NCI-H69 (cell line): Measurements from ENCODE around the gene KRTAP7-1.

Source experiments
- DNase-seq: peaks from one replicate; lab custom pipeline; 2025; lab: John Stamatoyannopoulos, UW

The KRTAP7-1 gene, protein sequence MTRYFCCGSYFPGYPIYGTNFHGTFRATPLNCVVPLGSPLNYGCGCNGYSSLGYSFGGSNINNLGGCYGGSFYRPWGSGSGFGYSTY

DNA sequence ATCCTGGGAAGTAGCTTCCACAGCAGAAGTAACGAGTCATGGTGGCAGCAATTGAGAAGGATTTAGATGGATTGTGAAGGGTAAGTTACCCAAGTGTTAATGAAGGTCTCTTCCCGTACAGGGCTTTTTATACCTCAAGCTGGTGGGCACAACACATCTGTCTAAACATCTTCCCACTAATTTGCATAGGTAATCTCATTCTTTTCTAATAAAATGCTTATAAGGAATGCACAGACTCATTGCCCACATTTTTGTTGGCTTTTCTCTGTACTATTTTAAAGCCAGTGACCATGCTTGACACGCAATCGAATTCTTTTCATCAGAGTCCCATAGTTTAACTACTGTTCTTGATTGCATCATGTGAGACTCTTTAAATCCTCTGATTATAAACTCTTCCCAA, at the start of gene KRTAP7-1:
KRTAP7-1 (minus strand) TSS at position 101 of the 400 bp plus-strand sequence; CDS start at position 40, 61 bp downstream.
- no peak for DNase-seq

DNA sequence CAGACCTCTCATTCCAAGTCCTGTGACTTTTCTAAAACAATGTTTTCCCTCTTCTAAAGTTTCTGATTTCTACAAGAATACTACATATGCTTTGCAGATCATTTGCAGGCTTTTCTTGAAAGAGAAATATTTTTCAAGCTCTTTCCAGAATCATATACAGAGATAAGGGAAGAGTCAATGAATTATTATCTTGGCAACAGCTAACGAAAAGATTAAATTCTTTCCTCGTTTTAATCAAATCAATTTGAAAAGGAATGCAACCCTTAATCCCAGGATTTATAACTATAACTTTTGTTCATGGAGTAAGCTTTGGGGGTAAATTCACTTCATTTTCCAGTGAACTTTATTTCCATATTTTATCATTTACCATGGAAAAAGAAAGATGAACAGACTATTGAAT, 45.0 kb upstream of the KRTAP7-1 start:
- no peak for DNase-seq

DNA sequence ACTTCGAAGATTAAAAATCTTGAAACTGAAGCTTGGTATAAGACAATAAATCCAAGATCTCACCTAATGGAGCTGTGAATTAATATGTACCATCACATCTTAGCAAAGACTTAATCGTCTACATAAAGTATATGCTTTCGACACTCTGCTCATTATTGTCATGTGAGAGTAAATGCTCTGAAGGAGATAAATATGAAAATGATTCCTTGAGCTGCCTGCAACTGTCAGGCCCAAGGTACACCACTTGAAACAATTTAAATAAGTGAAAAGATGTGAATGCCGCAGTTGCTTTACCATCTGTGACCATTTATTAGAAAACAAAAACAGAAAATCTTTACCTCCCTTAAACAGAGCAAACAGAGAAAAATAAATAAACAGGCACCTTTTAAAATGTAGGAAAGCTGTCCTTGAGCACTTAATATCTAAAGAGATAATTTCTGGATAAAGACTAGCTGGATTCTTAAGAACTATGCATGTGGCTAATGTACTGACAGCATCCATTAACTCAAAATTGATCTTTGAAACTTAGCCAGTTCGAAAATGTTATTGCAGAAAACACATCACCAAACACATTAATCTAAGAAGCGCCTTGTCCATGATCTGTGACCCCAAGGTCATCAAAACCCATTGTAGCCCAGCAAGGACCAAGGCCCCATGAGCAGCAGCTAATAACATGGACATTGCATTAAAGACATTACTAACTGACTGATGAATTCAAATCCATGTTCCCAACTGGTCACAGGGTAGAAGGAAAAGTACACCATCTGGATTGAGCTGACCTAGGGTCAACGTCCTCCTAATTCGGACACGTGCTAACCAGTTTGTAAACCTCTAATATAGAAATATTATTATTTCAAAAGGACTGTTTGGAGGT, 18.3 kb upstream of the KRTAP7-1 start:
- DNase-seq = no peak

DNA sequence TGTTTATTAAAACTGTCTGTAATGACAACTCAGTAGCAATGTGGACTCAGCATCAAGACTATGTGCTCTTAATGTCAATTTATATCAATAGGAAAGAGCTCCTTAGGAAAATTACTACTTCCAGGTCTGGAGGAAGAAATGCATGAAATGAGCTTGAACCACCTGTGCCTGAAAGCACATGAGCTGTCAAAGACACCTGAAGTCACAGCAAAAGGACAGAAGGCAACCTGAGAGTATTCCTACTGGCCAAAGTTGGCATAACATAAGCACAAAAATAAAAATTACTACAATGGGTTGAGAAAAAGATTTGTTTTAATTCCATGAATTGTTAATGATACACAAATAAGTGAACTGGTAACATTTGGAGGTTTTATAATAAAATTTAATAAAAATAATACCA, 13.4 kb upstream of the KRTAP7-1 start:
- DNase-seq = no peak

DNA sequence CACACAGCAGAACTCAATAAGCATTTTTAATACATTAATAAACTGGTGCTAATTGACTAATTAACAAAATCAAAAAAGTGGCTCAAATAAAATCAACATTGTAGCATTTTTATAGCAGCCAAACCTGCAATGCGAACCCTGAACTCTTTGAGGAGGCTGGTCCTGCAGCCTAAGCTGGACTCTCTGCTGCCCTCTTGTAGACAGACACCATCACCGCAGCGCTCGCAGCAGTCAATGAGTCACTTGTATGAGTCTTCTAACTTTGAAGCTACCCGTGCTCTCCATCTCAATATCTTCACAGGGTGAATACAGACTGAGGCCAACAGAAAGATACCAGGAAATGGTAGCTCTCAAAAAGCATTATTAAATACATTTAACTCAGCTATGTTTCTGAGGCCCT, 9.7 kb upstream of the KRTAP7-1 start:
- DNase-seq = peak; percentile 54

DNA sequence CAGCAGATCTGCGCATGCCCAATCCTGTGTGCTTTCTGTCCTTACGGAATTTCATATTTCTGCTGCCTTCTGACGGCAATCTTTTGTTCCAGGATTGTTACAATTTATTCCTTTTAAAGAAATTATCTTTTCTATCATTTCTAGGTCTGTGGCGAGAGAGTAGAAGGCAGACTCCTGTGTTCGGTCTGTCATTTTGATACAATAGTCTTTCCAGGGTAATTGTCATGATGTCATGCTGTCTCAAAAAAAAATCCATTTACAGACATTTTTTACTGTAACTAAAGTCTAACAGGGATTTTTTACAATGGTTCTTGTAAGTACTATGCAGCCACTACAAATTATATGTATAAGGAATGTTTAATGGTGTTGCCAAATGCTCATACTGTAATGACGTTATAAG, 9.0 kb upstream of the KRTAP7-1 start:
- DNase-seq = no peak

DNA sequence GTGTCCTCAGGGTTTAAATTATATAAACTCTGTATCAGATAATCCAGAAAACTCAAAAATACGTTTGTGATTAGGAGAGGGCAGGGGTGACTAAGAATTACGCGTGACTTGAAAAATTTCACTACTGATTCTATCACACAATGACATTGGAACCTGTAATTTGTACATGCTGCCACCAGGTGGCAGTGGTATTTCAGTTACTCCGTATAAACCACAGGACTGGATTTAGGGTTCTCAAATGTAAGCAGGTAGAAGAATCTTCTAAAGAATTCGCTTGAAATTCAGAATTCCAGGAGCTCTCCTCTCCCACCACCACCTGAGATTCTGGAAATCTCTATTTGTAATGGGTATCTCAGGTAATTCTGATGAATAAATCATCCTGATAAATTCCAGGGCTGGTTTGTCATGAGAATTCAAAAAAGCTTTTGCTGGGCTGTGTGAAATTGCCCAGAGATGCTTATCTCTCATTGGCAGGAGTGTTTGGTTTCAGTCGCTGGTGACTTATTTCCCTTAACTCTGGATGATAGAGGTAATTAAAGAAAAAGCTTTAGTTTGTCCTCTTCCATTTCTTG, 1.7 kb upstream of the KRTAP7-1 start:
- peak; percentile 31 for DNase-seq

DNA sequence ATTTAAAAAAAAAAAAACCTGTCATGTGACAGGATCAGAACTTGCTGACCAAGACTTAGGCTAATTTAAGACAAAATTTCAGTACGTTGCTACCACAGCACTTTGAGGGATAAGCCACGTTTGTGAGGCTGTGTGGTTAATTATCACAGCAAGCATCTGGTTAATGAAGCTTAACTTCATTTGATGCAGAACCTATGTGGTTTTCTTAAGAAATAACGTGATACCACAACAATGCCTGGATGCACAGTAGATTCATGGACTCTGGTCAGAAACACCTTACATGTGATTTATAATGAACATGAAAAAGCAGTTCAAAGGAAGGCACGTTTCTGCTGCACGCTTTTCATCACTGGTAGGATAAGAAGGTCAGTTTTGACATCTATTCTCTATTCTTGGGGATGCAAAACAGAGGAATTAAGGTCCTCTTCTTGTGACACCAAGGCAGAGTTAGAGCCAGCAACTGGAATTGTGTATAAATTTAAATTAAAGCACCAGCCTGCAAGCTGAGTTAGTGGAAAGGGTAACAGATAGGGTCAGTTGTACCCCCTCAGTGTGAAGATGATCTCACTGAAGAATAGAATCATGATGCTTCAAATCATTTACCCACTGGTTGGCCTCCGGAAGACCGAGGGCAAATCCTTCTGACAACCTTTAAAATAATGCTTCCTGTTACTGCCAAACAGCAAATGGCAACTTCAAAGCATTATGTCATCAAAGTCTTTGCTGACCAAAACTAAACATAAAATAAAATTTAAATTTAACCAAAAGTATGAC, 10.5 kb downstream of the KRTAP7-1 start:
- no peak for DNase-seq

DNA sequence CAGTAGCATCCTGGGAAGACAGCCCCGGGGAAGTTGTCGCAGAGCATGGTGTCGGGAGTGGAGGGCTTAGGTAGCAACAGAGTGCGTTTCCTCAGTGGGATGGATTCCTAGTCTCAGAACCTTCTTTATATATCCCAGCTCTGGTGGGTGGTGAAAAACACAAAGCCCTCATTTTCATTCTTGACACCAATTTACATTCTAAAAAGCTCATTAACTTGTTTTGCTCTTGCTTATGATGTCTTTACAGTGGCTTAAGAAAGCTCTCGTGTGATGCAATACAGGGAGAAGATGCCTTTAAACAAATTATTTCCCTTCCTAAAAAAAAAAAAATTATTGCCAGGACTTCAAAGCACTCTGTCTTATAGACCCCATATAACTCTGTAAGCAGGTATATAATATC, 16.4 kb downstream of the KRTAP7-1 start, which contains the start of gene KRTAP8-1:
KRTAP8-1 (minus strand) TSS at position 101 of the 400 bp plus-strand sequence; CDS start at position 47, 54 bp downstream.
- DNase-seq = no peak

DNA sequence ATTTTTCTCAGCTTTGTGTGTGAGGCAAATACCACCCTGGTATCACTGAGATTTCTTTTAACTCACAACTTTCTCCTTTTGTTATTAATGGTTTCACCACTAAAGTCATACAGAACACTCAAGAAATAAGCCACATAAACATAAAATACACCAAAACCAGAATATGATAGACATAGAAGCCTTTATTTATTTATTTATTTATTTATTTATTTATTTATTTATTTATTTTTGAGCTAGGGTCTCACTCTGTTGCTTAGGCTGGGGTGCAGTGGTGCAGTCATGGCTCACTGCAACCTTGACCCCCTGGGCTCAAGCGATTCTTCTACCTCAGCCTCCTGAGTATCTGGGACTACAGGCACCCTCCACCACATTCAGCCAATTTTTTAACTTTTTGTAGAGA, 29.0 kb downstream of the KRTAP7-1 start:
- no peak for DNase-seq

DNA sequence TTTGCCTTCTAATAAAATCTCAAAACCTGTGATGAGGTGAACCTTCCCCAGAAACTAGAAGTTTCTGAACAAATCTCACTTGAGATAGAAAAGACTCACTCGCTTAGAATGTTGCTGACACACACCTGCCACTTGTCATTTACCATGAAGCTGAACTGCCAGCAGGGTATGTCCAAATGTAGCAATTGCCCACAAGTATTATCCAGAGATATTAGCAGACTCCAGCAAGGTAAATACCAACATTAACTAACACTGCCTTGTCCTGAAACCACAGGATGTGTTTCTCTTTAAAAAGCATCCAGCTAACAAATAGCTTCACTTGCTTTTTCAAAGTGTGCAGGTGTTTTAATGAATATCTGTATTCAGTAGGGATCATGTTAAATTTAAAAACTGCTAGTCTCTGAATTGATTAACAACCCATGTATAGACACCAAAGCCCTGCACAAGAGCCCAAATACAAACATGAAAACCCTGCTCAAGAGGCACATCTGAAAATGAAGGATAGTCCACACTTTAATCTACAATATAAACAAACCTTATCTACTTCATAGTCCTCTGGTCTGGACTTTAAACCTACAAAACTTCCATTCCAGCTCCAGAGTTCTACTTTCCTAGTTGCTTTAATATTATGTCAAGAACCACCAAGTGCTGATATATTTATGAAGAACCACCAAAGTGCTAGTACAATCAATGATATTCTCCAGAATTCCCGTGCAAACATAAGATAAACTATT, 35.8 kb downstream of the KRTAP7-1 start:
- no peak for DNase-seq

DNA sequence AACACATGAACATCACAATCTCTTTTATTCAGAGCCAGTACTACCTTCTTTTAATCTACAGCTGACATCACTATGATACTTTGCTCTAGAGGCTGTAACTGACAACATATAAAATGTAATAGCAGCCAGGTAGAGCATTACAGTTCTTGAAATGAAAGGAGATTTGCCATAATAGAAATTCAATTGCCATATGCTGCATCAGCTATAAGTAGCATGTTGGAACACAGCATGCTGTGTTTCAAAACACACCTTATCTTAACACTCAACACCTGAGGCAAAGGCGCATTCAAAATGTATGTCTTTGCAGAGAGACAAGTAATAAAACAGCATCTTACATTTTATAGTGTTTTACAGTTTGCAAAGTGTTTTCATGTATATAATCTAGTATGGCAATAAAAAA, 50.3 kb downstream of the KRTAP7-1 start:
- no peak for DNase-seq
